HUDEP-2 (cell line): ENCODE data around the gene ZRANB2.

Experiments
- DNase-seq, 76 experiments: peaks; one replicate each; lab custom pipeline; 2025; ENCODE audit not compliant: unreplicated experiment in 76 of 76; lab: John Stamatoyannopoulos, UW

Gene ZRANB2

DNA sequence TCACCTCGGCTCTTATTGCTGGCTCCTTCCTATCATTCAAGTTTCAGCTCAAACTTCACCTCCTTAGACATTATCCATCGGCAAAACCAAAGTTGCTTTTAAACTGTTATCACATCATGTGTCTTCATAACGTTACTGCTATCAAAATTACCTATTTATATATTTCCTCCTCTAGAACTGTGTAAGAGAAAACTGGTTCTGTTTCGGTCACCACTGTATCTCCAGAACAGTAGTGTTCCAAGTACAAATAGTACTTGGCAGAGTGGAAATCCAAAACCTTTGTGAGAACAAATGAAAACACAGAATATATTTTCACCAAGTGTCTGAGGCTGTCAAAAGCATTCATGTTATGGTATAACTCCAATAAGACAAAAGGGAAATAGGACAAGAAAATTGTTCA, 9.1 kb downstream of the ZRANB2 start:
- no peak for DNase-seq

DNA sequence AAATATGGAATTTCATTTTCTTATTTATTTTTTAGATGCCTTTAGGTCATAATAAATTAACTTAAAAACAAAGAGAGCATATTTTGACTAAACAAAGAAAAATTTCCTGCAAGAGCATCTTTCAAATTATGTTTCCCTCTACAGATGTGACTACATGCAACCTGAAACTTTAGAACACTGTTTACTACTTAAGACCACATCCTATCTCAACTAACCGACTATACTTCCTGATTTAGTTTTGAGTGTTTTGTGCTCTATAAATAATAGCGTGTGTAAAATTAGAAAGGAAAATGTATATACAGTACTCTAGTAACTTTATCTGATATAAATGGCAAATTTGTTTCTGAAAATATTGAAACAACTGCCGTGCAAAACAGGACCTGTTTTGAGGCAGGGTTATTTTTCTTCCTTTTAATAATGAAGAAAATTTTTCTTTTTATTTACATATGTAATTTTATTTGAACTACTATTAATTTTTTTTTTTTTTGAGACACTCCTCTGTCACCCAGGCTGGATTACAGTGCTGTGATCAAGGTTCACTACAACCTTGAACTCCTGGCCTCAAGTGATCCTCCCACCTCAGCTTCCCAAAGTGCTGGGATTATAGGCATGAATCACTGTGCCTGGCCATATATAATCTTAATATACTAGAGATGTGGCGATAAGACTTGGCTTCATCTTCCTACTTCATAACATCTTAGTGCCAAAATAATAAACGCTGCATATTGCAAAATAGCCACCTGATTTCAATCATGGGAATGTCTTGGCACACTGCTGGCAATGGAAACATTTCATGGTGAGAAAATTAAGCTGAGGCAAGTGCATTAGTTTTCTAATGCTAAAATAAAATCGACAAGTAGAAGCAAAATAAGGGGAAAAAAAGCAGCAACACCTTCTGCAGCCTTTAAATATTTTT, 12.3 kb downstream of the ZRANB2 start:
- no peak for DNase-seq

DNA sequence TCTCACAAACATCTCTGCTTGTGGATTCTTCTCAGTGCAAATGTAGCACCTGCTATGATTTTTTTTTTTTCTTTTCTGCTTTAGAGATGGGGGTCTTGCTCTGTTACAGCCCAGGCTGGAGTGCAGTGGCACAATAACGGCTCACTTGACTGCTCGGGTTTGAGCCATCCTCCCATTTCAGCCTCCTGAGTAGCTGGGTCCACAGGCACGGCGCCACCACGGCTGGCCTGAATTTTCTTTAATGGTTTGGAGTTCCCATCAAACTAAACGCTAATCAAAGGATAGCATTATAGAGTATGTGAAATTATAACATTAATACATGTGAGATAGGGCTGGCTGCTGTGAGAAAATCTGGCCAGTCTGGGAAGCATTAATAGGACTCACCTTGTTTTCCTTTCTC, 26.0 kb downstream of the ZRANB2 start:
- no peak for DNase-seq

DNA sequence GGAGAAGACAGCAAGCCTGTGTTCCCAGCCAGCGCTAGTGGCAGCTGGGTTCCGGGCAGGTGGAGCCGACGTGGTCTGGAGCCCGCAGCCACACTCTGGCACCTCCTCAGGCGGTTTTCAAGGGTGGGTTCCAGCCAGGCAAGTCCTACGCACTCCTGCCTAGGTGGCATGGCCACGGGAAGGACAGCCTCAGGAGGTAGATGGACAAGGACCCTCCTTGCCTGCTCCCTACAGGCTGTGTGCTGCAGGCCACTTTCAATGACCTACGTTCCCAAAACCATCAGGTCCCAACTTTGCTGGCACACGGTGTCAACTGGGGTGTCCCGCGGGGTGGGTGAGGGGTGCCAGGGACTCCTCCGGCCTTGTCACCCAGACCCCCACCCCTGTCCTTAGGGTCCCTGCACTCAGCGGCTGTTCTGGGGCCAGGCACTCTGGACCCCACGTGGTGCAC, 26.5 kb downstream of the ZRANB2 start:
- DNase-seq, result peak in 2 of 76 experiments; percentile 6 to 9

DNA sequence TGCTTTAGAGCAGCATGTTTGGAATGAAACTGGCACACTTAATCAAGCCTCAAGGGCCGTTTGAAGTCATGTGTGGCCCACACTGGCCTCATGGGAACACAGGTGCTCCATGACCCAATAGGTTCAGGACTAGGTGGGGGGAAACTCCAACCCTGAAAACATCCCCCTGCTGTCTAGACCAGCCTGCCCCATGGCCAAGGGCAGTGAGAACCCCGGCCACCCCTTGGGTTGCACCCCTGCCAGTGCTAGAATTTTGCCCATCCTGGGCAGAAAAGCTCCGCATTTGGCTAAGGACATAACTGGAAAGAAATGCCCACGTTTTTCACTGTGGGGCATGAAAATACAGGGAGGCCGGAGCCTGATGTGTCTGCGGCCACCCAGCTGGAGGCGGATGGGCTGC, 27.1 kb downstream of the ZRANB2 start:
- DNase-seq, result peak in 1 of 76 experiments; percentile 7

DNA sequence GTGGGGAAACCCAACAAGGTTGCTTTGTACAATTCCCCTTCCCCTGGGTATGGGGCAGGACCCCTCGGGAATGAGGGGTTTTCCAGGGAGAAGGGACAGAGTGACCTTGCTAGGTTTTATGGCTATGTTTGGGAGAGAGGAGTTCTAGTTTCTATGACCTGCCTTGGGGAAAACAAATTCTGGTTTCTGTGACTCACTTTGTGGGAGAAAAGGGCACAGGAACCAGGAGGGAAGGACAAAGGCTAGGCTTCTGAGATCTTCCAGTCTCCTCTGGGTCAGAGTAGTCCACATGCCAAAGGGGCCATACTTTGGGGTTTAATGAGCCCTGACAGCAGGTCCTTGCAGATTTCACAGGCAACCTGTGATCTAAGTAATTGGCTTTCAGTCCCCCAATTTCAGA, 27.7 kb downstream of the ZRANB2 start:
- DNase-seq, result no peak

DNA sequence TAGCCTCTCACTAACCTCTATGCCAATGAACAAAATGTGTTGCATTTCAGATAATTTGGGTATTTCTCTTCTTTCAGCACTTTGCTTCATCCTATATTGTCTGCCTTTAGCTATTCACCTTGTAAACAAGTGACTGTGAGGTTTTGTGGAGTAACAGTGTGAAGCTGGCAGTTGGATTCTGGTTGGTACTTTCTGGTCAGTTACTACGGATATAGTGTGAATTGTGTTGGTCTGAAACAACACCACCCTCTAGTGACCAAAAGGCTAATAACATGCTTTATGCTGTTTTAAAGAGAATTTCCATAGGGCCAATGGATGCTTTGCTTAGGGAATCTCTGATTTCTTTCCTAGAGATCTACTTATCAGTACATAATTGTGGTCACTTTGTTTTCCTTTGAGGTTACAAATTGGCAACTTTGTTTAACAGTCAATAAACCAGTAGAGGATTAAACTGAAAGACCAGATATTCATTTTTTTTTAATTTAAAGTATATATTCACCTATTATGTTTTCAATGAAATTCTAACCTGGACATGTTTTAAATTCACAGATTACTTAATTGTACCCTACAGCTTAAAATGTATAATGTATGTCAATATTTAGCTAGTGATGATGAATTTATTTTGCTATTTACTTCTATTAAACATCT, 30.8 kb downstream of the ZRANB2 start:
- DNase-seq, result peak in 36 of 76 experiments; percentile 9 to 71 (median 46)

DNA sequence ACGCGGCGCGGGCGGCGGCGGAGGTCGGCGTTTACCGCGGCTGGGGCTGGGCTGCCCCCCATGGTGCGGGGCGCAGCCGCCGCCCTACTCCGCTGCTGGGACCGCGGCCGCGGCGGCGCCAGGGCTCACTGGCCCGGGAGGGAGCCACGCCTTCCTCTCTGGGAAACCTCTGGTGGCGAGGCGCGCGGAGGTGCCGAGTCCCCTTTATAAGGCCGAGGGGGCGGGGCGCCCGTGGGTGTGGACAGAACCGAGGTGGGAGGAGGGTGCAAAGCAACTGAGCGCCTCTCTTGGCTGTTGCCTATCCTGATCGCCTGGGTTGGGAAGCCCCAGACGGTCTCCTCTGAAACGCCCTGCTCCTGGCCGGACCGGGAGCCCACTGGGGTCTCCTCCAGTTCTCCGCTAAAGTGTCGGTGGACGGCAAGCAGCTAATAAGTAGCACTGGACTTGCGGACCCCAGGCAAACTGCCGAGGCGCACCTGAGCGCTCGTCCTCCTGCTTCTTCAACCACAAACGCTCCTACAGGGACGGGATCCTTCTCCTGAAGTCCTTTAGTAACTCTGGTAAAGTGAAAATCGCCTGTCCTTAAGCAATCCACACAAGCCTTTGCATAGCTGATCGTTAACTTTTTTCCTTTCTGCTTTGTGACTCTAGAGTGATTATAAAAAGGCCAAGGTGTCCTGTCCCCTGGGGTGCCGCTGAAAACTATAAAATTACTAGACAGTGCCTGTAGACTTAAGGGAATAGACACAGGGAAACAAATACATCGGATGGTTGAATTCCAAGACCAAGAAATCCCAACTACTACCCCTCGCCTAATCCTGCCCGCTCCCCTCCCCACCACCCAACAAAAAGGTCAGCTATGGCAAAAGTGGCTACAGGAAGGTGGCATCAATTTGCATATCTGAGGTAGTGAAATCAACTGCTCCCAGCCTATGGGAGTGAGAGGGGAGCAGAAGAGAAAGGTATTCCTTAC, 32.9 kb downstream of the ZRANB2 start, which contains the start of gene PTGER3:
Gene PTGER3, minus strand, starts transcription at position 182 of the 973 bp plus-strand sequence. CDS start 239 bp downstream, outside the sequence.
- peak in 72 of 76 experiments; percentile 7 to 94 (median 74) for DNase-seq

DNA sequence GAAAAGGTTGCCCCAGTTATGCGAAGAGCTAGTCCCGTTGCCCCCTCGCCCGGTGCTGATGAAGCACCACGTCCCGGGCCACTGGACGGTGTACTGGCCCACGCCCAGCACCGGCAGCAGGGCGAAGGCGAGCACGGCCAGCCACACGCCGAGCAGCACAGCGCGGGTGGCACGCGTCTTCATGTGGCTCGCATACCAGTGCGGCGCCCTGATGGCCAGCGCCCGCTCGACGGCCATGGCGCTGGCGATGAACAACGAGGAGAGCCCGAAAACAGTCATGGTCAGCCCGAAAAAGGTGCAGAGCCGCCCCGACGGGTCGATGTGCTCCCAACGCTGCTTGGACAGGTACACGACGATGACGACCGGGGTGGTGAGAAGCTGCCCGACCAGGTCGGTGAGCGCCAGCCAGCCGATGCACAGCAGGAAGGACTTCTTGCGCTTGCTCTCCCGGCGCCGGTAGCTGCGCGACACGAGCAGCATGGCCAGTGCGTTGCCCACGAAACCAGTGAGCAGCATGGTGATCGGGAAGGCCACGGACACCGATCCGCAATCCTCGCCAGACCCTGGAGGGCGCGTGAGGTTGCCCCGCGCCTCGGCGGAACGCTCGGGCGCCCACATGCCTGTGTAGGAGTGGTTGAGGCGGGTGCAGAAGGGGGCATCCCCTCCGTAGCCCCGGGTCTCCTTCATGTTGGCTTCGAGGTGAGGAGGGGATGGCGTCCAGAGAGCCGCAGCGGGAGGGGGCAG, 33.8 kb downstream of the ZRANB2 start:
- DNase-seq, result peak in 10 of 76 experiments; percentile 7 to 48 (median 28)

DNA sequence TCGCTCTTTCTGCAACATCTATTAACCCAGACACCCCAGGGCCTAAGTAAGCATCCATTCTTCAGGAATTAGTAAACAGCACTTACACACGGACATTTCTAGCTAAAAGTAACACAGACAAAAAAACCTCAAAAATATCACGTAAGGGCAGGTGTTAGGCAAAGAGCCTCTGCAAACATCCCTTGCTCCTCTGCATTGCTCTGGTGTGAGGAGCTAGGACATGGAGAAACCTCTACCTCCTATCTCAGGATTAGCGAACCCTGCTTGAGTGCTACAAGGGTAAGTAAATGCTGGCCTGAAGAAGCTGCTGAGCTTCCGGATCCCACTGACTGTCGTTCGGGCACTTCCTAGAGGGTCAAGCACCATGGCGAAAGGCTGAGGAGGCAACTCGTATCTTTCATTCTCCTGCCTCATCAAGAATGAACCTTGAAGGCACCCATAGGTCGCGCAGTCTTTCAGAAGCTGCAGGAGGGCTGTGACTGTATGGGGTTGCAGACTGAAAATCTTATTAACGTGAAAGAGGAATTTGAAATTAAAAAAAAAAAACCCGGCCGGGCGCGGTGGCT, 35.3 kb downstream of the ZRANB2 start:
- peak in 1 of 76 experiments; percentile 1 for DNase-seq

DNA sequence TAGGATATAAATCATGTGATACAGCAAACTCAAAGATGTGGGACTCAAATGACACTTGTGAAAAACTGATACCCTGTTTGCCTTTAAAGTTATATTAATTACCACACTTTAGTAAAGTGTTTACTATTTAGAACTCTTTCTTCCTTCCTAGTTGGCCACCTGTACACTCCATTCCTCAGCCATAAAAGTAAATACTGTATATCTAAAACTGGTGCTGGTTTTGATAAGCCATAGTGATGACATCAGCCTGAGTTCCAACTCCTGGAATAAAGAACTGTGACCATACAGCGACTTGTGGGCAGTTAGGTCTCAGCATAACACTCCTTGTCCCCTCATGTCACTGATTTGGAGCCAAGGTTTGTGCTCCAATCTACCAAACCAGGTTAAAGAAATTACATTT, 36.0 kb downstream of the ZRANB2 start:
- peak in 1 of 76 experiments; percentile 9 for DNase-seq

DNA sequence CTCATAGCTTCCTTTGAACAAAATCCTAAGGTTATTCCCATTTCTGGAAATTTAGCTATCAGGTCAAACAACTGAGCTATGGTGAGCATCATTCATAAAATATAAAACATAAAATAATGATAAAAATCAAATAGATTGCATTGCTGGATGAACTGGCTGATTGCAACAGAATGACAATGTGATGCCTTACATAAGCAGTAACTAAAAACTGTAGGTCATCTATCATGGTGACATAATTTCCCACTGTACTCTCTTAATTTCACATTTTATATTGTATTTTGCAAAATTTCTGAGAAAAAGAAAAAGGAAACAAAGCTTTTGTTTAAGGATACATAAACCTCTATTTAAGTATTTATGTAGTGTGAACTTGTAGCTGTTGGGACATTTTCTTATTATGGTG, 37.8 kb downstream of the ZRANB2 start:
- no peak for DNase-seq

DNA sequence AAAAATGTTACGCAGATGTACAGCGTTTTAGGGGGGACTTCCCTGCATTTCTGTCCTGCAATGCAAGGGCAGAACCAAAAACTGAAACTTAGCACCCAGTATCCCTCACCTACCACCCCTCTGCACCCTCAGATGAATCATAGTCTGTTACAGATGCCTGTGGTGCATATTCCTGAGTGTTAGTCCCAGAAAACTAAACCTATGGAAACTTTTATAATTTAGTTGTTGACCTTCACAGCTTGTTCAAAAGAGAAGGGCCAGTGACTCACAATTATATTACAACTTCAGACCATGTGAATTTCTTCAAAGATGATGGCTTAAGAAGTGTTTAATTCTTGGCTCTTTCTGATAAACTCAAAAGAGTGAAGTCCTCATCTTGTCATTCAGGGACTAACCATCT, 39.0 kb downstream of the ZRANB2 start:
- no peak for DNase-seq

DNA sequence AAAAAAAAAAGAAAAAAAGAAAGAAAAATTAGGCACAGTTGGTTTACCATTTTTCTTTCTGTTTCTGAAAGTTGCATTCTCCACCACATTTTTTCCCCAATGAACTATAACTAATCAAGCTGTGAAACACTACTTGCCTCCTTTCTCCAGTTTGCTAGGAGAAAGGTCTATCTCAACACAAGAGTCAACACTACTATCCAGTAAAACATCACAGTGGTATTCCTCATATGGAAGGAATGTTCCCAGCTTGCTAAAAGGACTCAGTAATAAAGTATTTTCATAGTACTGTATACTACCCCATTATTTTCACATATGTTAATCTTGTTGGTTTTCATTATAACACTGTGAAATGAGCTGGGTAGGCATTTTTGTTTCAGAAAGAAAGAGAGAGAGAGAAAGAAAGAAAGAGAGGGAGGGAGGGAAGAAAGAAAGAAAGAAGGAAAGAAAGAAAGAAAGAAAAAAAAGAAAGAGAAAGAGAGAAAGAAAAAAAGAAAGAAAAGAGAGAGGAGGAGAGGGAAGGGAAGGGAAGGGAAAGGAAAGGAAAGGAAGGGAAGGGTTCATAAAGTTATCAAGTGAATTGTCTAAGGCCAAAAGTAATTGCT, 41.1 kb downstream of the ZRANB2 start:
- DNase-seq, result no peak

DNA sequence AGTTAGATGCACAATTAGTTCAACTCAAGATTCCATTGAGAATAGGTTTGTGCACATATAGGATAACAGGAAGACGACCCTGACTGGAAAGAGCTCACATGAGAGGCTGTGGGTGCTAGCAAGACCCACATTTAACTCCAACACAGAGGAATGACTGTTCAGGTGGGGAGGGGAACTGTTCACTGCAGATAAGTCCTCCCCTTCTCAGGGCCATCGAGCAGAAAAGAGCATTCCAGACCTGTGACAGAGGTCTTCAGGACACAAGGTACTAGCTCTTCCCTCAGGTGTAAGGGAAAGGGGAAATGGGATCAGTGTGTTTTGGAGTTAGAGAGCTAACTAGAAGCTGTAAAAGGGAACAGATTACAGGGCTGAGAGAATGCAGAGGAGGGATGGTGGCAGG, 41.9 kb downstream of the ZRANB2 start:
- DNase-seq, result no peak

DNA sequence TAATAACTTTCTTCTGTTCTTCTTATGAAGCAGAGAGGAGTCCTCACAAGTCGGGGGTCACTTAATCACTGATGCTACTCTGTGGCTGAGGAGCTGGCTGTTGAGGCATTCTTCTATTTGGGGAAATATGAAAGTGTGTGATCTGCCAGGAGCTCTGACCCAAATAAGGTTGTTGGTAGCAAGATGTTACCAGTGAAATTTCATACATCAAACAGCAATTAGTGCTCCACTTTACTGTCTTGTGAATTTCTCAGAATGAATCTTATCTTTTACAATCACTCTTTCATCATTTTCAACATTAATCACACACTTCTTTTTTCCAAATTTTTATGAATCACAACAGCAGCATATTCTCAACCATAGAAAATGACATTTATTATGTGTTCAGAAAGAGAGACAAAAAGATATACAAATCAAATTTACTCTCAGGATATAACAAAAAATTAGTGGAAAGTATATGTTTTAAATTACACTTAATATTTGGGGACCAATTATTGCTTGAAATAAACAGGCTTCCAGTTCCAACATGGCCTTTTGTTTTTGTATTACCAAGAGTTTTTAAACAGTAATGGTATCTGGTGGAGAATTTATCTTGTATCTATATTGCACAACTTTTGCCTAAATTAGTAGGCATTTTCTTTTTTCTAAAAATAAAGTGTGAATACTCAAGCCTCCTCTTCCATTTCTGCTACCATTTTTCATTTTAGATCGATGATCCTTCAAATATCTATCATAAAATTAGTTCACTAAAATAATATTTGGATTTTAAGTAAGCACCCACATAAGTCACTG, 42.8 kb downstream of the ZRANB2 start:
- DNase-seq, result no peak

DNA sequence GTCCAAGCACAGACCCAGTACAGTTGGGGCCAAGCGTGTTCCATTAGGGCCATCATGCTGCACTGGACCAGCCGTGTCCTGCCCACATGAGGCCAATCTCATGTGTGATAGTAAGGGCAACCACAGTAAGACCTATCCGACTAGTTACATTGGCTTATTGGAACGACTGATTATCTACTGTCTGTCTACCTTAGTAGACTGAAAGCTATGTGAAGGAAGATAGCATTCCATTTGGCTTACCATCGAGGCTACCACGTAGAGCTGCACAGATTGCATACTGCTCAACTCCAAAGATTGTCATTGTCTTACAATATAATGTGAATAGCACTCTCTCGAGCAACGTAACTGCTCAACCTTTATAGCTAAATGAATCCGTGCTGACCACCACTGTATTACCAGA, 43.8 kb downstream of the ZRANB2 start:
- DNase-seq, result no peak

DNA sequence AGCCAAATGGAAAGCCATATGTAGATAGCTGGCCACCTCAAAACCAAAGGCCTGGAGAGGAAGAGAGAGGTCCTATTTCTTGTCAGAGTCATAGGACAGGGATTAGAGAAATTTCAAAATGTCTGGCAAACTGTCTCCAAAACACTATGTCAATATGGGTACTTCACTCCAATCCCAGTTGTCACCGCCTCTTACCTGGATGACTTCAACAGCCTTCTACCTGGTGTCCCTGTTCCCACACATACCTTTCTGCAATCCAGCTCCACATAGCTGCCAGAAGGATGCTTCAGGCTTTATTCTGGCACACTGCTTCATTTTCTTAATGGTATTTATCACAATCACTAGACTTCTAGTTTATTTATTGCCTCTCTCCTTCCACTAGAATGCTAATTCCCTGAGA, 47.7 kb downstream of the ZRANB2 start:
- no peak for DNase-seq
